Midbrain (tissue), 1 donor: ENCODE measurements around the gene GMDS.

Source experiments
- DNase-seq: peaks from one replicate; lab custom pipeline; 2025; lab: John Stamatoyannopoulos, UW

GMDS gene

GRCh38 chr6:1940381-1940780 lies 305.0 kb downstream of the GMDS start:
- DNase-seq, result no peak

- DNase-seq, result no peak
These were observed 312.1 kb downstream of the GMDS start for GRCh38 chr6:1933292-1933691.

DNA sequence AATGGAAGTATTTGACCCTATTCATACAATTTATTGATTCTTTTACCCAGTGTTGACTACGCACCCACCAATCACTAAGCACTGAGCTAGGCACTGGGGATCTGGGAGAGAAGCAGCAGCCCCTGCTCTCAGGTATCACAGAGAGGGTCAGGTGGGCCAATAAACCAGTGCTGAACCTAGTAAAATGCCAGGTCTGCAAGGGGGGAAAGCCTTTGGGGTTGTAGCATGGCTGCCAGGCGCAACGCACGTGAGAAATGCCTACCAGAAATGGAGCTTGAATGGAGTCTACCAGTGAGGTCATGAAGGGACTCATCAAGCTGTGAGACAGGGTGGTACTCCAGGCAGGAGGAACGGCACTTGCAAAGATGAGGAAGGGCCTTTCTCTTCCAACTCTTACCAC lies 313.6 kb downstream of the GMDS start:
- DNase-seq, result no peak

DNA sequence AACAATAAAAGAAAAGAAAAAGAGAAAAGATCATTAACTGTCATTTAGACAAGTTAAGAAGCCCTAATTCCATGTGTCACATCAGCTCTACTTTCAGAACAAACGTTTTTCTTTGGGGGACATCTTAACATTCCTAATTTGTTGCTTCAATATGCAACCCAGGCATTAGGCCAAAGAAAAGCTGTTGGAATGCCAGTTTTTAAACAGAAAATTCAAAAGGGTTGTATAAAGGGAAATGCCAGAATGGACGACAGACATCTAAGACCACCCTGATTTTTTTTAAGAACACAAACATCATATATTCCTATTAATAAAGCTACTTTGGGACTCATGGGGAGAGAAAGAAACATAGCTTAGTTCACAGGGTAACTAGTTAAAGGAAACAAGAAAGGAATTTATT lies 315.0 kb downstream of the GMDS start:
- DNase-seq, result no peak

GRCh38 chr6:1929931-1930330 lies 315.5 kb downstream of the GMDS start:
- no peak for DNase-seq

DNA sequence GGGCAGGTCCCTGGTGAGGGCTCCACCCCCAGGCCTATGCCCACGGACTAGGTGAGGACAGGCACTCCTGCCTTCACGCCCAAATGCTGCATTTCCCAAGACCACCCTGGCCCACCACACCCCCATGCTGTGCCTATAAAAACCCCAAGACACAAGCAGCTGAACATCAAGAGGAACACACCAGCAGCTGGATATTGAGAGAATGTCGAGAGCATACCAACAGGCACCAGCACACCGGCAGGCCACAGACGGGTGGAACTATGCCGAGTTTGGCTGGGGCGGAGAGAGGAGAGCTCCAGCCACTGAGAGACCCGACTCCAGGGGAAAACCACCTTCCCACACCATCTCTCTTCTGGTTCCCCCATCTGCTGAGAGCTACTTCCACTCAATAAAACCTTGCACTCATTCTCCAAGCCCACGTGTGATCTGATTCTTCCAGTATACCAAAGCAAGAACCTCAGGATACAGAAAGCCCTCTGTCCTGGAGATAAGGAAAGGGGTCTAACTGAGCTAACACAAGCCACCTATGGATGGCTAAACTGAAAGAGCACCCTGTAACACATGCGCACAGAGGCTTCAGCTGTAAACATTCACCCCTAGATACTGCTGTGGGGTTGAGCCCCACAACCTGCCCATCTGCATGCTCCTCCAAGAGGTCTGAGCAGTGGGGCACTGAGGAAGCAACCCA lies 319.5 kb downstream of the GMDS start:
- DNase-seq, result no peak

GRCh38 chr6:1923449-1923848 lies 322.0 kb downstream of the GMDS start:
- DNase-seq, result no peak

- no peak for DNase-seq
These were observed 327.6 kb downstream of the GMDS start for GRCh38 chr6:1917626-1918371.

DNA sequence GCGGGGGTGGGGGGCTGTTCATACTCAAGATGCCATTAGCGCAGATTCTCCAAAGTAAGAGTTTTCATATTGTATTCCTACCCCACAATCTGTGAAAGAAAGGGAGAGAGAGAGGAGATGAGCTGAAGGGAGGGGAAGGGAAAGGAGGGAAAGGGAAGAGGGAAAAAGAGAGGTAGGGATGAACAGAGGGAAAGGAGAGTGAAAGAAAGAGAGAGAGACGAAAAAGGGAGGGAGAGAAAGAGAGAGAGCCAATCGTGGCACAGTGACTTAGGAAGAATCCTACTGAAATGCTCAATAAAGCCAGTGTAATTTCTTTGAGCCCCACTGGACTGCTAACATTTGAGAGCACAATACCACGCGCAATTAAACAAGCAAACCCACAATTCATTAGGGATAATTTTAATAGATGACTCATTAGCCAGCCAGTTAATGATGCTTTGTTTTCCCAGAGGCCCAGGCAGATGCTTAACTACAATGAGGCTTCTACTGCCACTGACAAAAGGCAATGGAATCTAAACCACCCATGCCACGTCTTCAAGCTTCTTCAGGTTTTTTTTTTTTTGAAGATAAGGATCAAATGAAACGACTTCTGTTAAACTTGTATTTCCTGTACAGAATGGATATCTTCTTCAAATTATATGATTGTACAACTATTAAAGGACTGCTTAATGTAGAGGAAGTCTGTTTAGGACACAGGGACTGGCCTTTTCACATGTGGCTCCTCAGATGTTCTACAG lies 328.9 kb downstream of the GMDS start:
- DNase-seq, result peak; percentile 38

DNA sequence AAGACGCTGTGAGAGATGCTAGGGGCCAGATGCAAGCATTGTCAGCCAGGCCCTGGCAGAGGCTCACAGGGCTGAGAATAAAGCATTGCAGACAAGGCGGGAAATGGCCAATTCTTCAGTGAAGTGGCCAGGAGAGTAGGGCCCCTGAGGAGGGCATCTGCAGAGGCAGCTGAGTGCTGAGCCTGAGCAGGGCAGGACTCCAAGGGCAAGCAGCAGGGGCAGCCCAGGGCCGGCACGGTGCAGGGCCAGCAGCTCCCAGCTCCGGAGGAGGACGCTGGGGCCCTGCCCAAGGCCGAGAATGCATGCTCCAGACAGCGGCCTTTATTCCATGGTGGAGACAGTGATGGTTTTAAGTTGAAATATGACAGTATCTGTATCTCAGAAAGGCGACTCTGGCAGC lies 330.2 kb downstream of the GMDS start:
- DNase-seq, result no peak

GRCh38 chr6:1913577-1913976 lies 331.8 kb downstream of the GMDS start:
- DNase-seq, result no peak

DNA sequence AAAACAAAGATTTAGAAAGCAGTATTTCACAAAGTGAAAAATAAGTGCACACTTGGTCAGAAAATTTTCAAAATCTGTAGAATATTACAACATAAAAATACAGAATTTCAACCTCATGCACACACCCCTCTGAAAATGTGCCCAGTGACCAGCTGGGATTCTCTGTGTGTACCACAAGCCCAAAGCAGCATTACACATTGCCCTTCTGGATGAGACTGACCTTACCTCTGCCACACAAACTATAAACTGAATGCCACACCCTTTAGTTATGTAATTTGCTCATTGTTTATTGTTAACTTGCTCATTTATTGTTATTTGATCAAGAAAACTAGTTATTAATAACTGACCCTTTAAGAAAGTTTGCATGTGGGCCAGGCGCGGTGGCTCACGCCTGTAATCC lies 332.7 kb downstream of the GMDS start:
- no peak for DNase-seq

- DNase-seq, result no peak
These were observed 333.9 kb downstream of the GMDS start for GRCh38 chr6:1911474-1911873.

- no peak for DNase-seq
These were observed 334.6 kb downstream of the GMDS start for GRCh38 chr6:1910621-1911407.

- DNase-seq, result no peak
These were observed 336.6 kb downstream of the GMDS start for GRCh38 chr6:1908784-1909183.

DNA sequence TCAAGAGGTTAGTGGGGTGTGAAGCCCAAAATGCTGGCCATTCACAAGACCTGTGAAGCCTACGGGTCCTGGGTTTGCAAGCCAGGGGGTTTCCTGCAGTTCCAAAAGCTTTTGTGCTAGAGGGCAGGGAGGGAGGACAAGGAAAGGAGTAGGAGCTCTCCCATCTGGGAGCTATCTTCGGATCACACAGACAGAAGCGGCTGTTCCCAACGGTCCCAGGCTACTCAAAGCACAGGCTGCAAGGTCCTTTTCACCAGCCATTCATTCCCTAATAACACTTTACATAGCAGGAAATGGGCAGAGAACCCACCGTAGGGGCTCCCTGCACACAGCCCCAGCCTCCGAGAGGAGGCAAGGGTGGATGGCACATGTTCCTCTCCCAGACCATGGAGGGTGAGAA lies 338.8 kb downstream of the GMDS start:
- no peak for DNase-seq

GRCh38 chr6:1906014-1906413 lies 339.4 kb downstream of the GMDS start:
- DNase-seq, result no peak

DNA sequence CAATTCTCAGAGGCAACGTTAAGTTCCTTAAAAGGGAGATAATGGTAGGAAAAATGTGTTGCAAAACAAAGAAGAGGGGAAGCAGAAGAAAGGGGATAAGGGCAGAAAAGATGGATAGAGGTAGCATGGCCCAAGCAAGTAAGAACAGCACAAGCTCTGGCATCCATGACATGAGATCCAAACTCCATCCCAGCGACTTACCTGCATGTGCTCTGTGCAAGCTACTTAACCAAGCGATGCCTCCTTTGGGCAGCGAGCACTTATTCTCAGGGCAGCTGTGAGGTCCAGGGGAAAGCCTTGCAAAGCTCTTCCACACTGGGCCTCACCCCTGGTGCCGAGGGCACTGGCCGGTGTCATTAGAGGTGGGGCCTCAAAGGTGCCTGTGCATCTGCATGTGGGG lies 340.5 kb downstream of the GMDS start:
- no peak for DNase-seq

DNA sequence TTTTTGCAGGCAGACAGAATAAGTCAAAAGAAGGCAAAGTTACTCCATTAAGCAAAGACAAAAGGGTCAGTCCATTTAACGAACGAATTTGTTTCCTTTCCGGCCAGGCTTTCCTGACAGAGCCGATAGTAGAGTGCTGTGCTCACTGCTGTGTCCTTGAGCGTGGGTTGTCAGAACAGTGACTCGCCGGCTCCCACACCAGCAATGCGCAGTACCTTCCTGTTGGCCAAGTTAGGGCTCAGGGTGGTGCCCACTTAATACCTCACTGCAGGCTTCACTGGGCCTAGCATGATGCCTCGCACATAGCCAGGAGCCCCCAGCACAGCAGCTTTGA lies 341.0 kb downstream of the GMDS start:
- DNase-seq, result no peak

GRCh38 chr6:1903780-1904465 lies 341.5 kb downstream of the GMDS start:
- DNase-seq, result no peak

- no peak for DNase-seq
These were observed 343.8 kb downstream of the GMDS start for GRCh38 chr6:1901556-1901955.

DNA sequence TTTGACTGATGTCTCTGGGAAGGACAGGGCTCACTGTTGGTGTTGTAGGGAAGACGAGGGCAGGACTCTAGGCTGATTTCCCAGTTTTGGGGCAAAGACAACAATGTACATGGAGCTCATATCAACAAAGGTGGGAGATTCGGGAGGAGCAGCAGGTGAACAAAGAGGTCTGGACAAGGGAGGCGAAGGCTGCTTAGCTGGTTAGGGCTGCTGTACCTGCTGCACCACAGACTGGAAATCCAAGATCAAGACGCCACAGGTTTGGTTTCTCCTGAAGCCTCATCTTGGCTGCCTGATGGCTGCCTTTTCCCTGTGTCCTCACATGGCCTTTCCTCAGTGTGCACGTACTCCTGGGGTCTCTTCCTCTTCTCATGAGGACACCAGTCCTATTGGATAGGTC lies 348.5 kb downstream of the GMDS start:
- DNase-seq, result no peak
